K562 (cell line): Measurements from ENCODE around the gene MLX.
"Not testable (repeated sequence)": the region's sequence is repeated elsewhere in the genome, so short reads cannot be mapped to it uniquely, and the experiment has no call there.

Experiments
- EZH2 ChIP-seq: IDR thresholded peaks from 2 replicates; pipeline ENCODE4 v1.6.1; 2012; ENCODE audit warnings: low read depth, mild to moderate bottlenecking, inconsistent platforms, low read length, borderline replicate concordance
- FOSL1 ChIP-seq: fragments of 200-800 bp; sonication (Bioruptor generic); conservative IDR thresholded peaks from 2 replicates; pipeline ENCODE4 v1.6.1; 2016; ENCODE audit warnings: missing genetic modification characterization, missing compliant biosample characterization
- KAT8 ChIP-seq: fragments of 450-650 bp; IDR thresholded peaks from 2 replicates; pipeline ENCODE4 v1.6.1; 2016; ENCODE audit warnings: low read depth, mild to moderate bottlenecking
- NONO ChIP-seq, 2 experiments: fragments of 200-400 bp in 1 of 2; fragments of 450-650 bp in 1 of 2; formaldehyde crosslinking in 1 of 2; IDR thresholded peaks; 2 replicates each; pipeline ENCODE4 v1.6.1; 2017; ENCODE audit warnings: low read depth in 2 of 2, mild to moderate bottlenecking in 2 of 2, moderate library complexity in 2 of 2, low read length in 1 of 2
- POLR2A ChIP-seq: fragments of 450-650 bp; conservative IDR thresholded peaks from 2 replicates; pipeline ENCODE4 v1.6.1; 2016
- SNAPC5 ChIP-seq: fragments of 250-450 bp; sonication (Bioruptor Pico); IDR thresholded peaks from 2 replicates; pipeline ENCODE4 v1.8.0; 2021; ENCODE audit warnings: moderate library complexity, mild to moderate bottlenecking, inconsistent platforms
- ZNF133 ChIP-seq: fragments of 250-450 bp; sonication (Bioruptor Pico); IDR thresholded peaks from 2 replicates; pipeline ENCODE4 v1.4.0; 2020; ENCODE audit warnings: mild to moderate bottlenecking
- ZNF766 ChIP-seq: fragments of 200-800 bp; sonication (Bioruptor generic); conservative IDR thresholded peaks from 2 replicates; pipeline ENCODE4 v1.6.1; 2016; ENCODE audit warnings: missing genetic modification characterization, missing compliant biosample characterization
- TF ChIP-seq, protein P1 (sequence below), 3 experiments: IDR thresholded peaks in 2 of 3; conservative IDR thresholded peaks in 1 of 3; 2 replicates each; pipeline ENCODE4 v1.5.1; 2011 to 2012; ENCODE audit warnings: low read length in 3 of 3, mild to moderate bottlenecking in 3 of 3, control low read depth in 2 of 3, improper control_type of control experiment in 1 of 3, inconsistent platforms in 1 of 3, low read depth in 1 of 3, mixed read lengths in 1 of 3, moderate library complexity in 1 of 3; ENCODE audit not compliant: insufficient read depth in 2 of 3
- TF ChIP-seq, protein P2 (sequence below), 2 experiments: fragments of 450-650 bp in 1 of 2; sonication (generic) in 1 of 2; formaldehyde crosslinking; conservative IDR thresholded peaks; 2 replicates each; pipeline versions ENCODE4 v1.4.0 to v1.8.1; 2020 to 2022; ENCODE audit warnings: mild to moderate bottlenecking in 1 of 2, missing genetic modification reagents in 1 of 2

GRCh38 chr17:42545755-42546505 lies 21.0 kb upstream of the MLX start:
- TF ChIP-seq ZNF766 (CRISPR knock-in tag); POLR2A; KAT8; SNAPC5 (CRISPR knock-in tag); ZNF133 (CRISPR knock-in tag); FOSL1 (tag); NONO (IDR thresholded peaks at IDR 0.05; ENCODE audit: low read depth in 2 of 2, low read length in 1 of 2); EZH2: not testable (repeated sequence)
- TF ChIP-seq, protein P1, sequence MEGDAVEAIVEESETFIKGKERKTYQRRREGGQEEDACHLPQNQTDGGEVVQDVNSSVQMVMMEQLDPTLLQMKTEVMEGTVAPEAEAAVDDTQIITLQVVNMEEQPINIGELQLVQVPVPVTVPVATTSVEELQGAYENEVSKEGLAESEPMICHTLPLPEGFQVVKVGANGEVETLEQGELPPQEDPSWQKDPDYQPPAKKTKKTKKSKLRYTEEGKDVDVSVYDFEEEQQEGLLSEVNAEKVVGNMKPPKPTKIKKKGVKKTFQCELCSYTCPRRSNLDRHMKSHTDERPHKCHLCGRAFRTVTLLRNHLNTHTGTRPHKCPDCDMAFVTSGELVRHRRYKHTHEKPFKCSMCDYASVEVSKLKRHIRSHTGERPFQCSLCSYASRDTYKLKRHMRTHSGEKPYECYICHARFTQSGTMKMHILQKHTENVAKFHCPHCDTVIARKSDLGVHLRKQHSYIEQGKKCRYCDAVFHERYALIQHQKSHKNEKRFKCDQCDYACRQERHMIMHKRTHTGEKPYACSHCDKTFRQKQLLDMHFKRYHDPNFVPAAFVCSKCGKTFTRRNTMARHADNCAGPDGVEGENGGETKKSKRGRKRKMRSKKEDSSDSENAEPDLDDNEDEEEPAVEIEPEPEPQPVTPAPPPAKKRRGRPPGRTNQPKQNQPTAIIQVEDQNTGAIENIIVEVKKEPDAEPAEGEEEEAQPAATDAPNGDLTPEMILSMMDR (IDR thresholded peaks at IDR 0.05 in 2 of 3, conservative IDR thresholded peaks at IDR 0.05 in 1 of 3; ENCODE audit: insufficient read depth in 2 of 3, low read depth in 1 of 3, low read length in 3 of 3) = not testable (repeated sequence)
- TF ChIP-seq, protein P2, sequence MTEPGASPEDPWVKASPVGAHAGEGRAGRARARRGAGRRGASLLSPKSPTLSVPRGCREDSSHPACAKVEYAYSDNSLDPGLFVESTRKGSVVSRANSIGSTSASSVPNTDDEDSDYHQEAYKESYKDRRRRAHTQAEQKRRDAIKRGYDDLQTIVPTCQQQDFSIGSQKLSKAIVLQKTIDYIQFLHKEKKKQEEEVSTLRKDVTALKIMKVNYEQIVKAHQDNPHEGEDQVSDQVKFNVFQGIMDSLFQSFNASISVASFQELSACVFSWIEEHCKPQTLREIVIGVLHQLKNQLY (CRISPR knock-in tag; conservative IDR thresholded peaks at IDR 0.05) = not testable (repeated sequence)
